Tibial artery (tissue), 4 donors: ENCODE results near the gene HOOK1.

ENCODE experiments used
- DNase-seq, 2 donors: peaks; one replicate each; pipeline ENCODE4 v3.0.0-alpha.2; 2019
- H3K27ac ChIP-seq, 2 donors: fragments of 200-600 bp; sonication (generic) in 1 of 2; 1 replicate in 1 of 2; 2 replicates in 1 of 2; pipeline ENCODE4 v1.5.1; 2018 to 2019; ENCODE audit warnings: mild to moderate bottlenecking in 1 of 2
- H3K27me3 ChIP-seq, 2 donors: fragments of 200-600 bp; sonication (generic) in 1 of 2; one replicate each; pipeline versions ENCODE4 v1.5.1 to v1.6.0; 2016 to 2019
- H3K36me3 ChIP-seq, 3 donors: fragments of 200-600 bp; sonication (generic) in 2 of 3; one replicate each; pipeline ENCODE4 v1.5.1; 2016 to 2019; ENCODE audit warnings: mild to moderate bottlenecking in 2 of 3
- H3K4me1 ChIP-seq, 4 donors: fragments of 200-600 bp; sonication (generic) in 2 of 4; 1 replicate in 3 of 4; 2 replicates in 1 of 4; pipeline ENCODE4 v1.5.1; 2016 to 2019
- H3K4me3 ChIP-seq, 2 donors: fragments of 200-600 bp; sonication (generic) in 1 of 2; 1 replicate in 1 of 2; 2 replicates in 1 of 2; pipeline ENCODE4 v1.5.1; 2018 to 2019; ENCODE audit warnings: mild to moderate bottlenecking in 2 of 2
- H3K9me3 ChIP-seq, 3 donors: fragments of 200-600 bp; sonication (generic) in 1 of 3; one replicate each; pipeline ENCODE4 v1.5.1; 2016 to 2019
- CTCF ChIP-seq, 2 experiments: fragments of 200-600 bp in 1 of 2; fragments of 450-650 bp in 1 of 2; IDR thresholded peaks; one replicate each; pipeline ENCODE4 v1.5.1; 2017 to 2019; ENCODE audit warnings: antibody characterized with exemption in 2 of 2, mild to moderate bottlenecking in 1 of 2, moderate library complexity in 1 of 2
- intact Hi-C: fragments of 100-400 bp; cut with DNase I; formaldehyde crosslinking; loops from one replicate; pipeline ENCODE4 v1.15.0; 2023; ENCODE audit warnings: low total_unique reads

The HOOK1 gene

GRCh38 chr1:59898927-59899326, 84.2 kb downstream of the HOOK1 start:
- Histone ChIP-seq H3K27ac (no peak overlapping the region), H3K27me3 (peaks cover 0 to 6% of the 10 kb centered on the region in 2 donors), H3K9me3 (no peaks in the 10 kb centered on the region), H3K4me1 (no peaks in the 10 kb centered on the region), H3K36me3 (no peaks in the 10 kb centered on the region), H3K4me3 (no peak overlapping the region)
- no peak for DNase-seq
- TF ChIP-seq CTCF (IDR thresholded peaks at IDR 0.05) = no peak
- intact Hi-C loops = no loop called here

- TF ChIP-seq CTCF (IDR thresholded peaks at IDR 0.05) = no peak
- intact Hi-C loops = no loop called here
Measured at GRCh38 chr1:59900640-59901039, 85.9 kb downstream of the HOOK1 start.

GRCh38 chr1:59901770-59902388, 87.1 kb downstream of the HOOK1 start:
- intact Hi-C loops = no loop called here
- H3K4me1 ChIP-seq = no peaks in the 10 kb centered on the region
- no peaks in the 10 kb centered on the region for H3K36me3 ChIP-seq
- H3K4me3 ChIP-seq = no peak overlapping the region
- H3K27me3 ChIP-seq = peaks cover 0 to 6% of the 10 kb centered on the region in 2 donors
- no peak for TF ChIP-seq CTCF (IDR thresholded peaks at IDR 0.05)
- DNase-seq = no peak
- no peaks in the 10 kb centered on the region for H3K9me3 ChIP-seq
- H3K27ac ChIP-seq = no peak overlapping the region

More at GRCh38 chr1:59900640-59901039, 85.9 kb downstream of the HOOK1 start:
- H3K4me3 ChIP-seq = no peak overlapping the region
- no peak overlapping the region for H3K27ac ChIP-seq
- no peak for DNase-seq
- H3K36me3 ChIP-seq = no peaks in the 10 kb centered on the region
- H3K4me1 ChIP-seq = no peaks in the 10 kb centered on the region
- peaks cover 0 to 6% of the 10 kb centered on the region in 2 donors for H3K27me3 ChIP-seq
- H3K9me3 ChIP-seq = no peaks in the 10 kb centered on the region

- intact Hi-C loops = no loop called here
- Histone ChIP-seq H3K9me3 (no peaks in the 10 kb centered on the region), H3K27ac (no peak overlapping the region), H3K4me1 (no peaks in the 10 kb centered on the region), H3K27me3 (peaks cover 0 to 6% of the 10 kb centered on the region in 2 donors), H3K4me3 (no peak overlapping the region), H3K36me3 (no peaks in the 10 kb centered on the region)
- no peak for DNase-seq
- TF ChIP-seq CTCF (IDR thresholded peaks at IDR 0.05) = peak; percentile 18 to 28
Measured at GRCh38 chr1:59903141-59903754, 88.5 kb downstream of the HOOK1 start.

- DNase-seq = no peak
- Histone ChIP-seq H3K9me3 (no peaks in the 10 kb centered on the region), H3K4me1 (no peaks in the 10 kb centered on the region), H3K36me3 (no peaks in the 10 kb centered on the region), H3K4me3 (no peak overlapping the region), H3K27me3 (peaks cover 0 to 3% of the 10 kb centered on the region in 2 donors), H3K27ac (no peak overlapping the region)
- intact Hi-C loops = no loop called here
- TF ChIP-seq CTCF (IDR thresholded peaks at IDR 0.05) = no peak
Measured at GRCh38 chr1:59906931-59907330, 92.2 kb downstream of the HOOK1 start.
